Mucosa of descending colon (tissue), 3 donors: ENCODE results near the gene TM4SF18. TPM values are rescaled to one million over a fixed set of nuclear protein-coding genes. Genes with fewer than 3 reads are reported as not detected.

ENCODE experiments used
- ATAC-seq: fragments of 200-7000 bp; cut with Tn5 transposase; one replicate; pipeline ENCODE4 v1.9.1; 2020; ENCODE audit warnings: mild to moderate bottlenecking, moderate library complexity
- DNase-seq, 3 donors: peaks; one replicate each; pipeline ENCODE4 v3.0.0-alpha.2; 2020
- H3K36me3 ChIP-seq: fragments of 200-600 bp; one replicate; pipeline ENCODE4 v1.8.0; 2021; ENCODE audit warnings: low read depth, mild to moderate bottlenecking
- H3K4me1 ChIP-seq: fragments of 200-600 bp; one replicate; pipeline ENCODE4 v1.8.0; 2021; ENCODE audit warnings: low read depth, mild to moderate bottlenecking
- H3K4me3 ChIP-seq: fragments of 200-600 bp; one replicate; pipeline ENCODE4 v1.8.0; 2021; ENCODE audit warnings: mild to moderate bottlenecking
- H3K9me3 ChIP-seq: fragments of 200-600 bp; one replicate; pipeline ENCODE4 v1.8.0; 2021; ENCODE audit warnings: mild to moderate bottlenecking
- intact Hi-C, 2 donors: fragments of 100-400 bp; cut with DNase I in 1 of 2; cut with micrococcal nuclease in 1 of 2; formaldehyde crosslinking; loops; one replicate each; pipeline versions ENCODE4 v1.11.0 to v1.11.1; 2022; cut with DNase I, micrococcal nuclease
- total RNA-seq, 3 donors: library from RNA; stranded (reverse); fragmentation: NEBNext Ultra II Directional in 2 of 3; extraction: Animal tissue kit (Norgen Biotek cat#: 25700) in 2 of 3; gene quantifications; one replicate each; pipeline versions ENCODE4 v1.2.1 to v1.2.4, GENCODE V29; 2021 to 2023
- TF ChIP-seq, protein P1 (sequence below): fragments of 200-600 bp; IDR thresholded peaks from one replicate; pipeline ENCODE4 v1.8.0; 2022; ENCODE audit warnings: antibody characterized with exemption, mild to moderate bottlenecking
- donor health status: DM: no; HTN: no; CAD: no; lungs with moderate emphysema.
- donor health status: DM: no; HTN: no; CAD: no.
- donor health status: DM: no; HTN: yes; CAD: no.

TM4SF18 gene
- total RNA-seq, 3 donors from 2014 or later, result 1.9 to 2.4 (median 2.2) TPM

DNA sequence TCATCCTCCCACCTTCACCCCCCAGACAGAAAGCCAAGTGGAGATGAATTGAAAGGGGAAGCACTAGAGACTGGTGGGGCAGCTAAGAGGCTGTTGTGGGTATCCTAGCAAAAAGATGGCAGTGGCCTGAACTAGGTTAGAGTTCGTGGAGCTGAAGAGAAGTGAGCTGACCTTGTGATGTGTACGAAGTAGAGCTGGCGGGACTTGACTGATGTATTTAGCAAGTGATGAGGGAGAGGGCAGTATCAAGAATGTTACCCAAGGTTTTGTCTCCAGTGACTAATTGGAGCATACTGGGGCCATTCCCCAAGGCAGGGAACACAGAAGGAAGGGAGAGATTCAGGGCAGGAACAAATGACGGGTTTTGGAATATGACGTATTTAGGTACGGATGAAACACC is 61.8 kb downstream of the TM4SF18 start:
- ATAC-seq (no peak), DNase-seq (no peak)
- TF ChIP-seq, protein P1, sequence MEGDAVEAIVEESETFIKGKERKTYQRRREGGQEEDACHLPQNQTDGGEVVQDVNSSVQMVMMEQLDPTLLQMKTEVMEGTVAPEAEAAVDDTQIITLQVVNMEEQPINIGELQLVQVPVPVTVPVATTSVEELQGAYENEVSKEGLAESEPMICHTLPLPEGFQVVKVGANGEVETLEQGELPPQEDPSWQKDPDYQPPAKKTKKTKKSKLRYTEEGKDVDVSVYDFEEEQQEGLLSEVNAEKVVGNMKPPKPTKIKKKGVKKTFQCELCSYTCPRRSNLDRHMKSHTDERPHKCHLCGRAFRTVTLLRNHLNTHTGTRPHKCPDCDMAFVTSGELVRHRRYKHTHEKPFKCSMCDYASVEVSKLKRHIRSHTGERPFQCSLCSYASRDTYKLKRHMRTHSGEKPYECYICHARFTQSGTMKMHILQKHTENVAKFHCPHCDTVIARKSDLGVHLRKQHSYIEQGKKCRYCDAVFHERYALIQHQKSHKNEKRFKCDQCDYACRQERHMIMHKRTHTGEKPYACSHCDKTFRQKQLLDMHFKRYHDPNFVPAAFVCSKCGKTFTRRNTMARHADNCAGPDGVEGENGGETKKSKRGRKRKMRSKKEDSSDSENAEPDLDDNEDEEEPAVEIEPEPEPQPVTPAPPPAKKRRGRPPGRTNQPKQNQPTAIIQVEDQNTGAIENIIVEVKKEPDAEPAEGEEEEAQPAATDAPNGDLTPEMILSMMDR, result no peak
- no peaks in the 10 kb centered on the region for H3K4me1 ChIP-seq
- intact Hi-C loops, result loop anchor here (2.0 to 10.0 kb wide), 4 partner anchors 149 to 537 kb away; no protein-coding TSS in a partner anchor
- no peaks in the 10 kb centered on the region for H3K9me3 ChIP-seq
- H3K36me3 ChIP-seq, result no peaks in the 10 kb centered on the region
- H3K4me3 ChIP-seq, result no peak overlapping the region

DNA sequence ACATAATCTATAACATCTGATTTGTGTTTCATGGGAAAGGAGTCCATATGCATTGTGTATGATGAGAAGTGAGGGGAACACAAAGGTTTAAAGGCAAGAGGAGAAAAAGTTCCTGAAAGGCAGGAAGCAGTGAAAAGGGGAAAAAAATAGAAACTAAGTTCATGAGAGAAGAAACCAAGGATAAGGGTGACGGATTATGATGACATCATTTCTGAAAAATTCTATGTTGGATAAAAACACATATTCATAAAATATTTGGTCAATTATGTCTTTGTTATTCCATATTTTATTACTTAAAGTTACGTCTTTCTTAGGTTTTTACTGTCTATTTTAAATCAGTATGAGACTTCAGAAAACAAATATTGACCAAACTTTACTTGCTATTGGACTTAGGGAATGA is 63.3 kb downstream of the TM4SF18 start:
- intact Hi-C loops, result loop anchor here (5.0 to 10.0 kb wide), 3 partner anchors 148 to 535 kb away; no protein-coding TSS in a partner anchor
- H3K4me3 ChIP-seq, result no peak overlapping the region
- H3K36me3 ChIP-seq, result no peaks in the 10 kb centered on the region
- no peaks in the 10 kb centered on the region for H3K9me3 ChIP-seq
- no peak for DNase-seq
- TF ChIP-seq, protein P1, result no peak
- ATAC-seq, result no peak
- no peaks in the 10 kb centered on the region for H3K4me1 ChIP-seq

- H3K4me1 ChIP-seq, result no peaks in the 10 kb centered on the region
- DNase-seq, result no peak
- H3K36me3 ChIP-seq, result no peaks in the 10 kb centered on the region
- no peaks in the 10 kb centered on the region for H3K9me3 ChIP-seq
- intact Hi-C loops, result loop anchor here (5.0 to 10.0 kb wide), 4 partner anchors 147 to 535 kb away; no protein-coding TSS in a partner anchor
- TF ChIP-seq, protein P1, result no peak
- no peak overlapping the region for H3K4me3 ChIP-seq
- ATAC-seq, result no peak
Observed at GRCh38 chr3:149269687-149270086, 63.7 kb downstream of the TM4SF18 start.

Other genes with a start within 250 kb of the TM4SF18 start
- gene HLTF, start 247.1 kb downstream of the TM4SF18 start, total RNA-seq, result 10 to 100 TPM in 2 of 3 donors, 1 to 10 TPM in 1; 9.7 to 25.4 (median 12.1) TPM
- 10 to 100 TPM; 14.5 to 24.2 (median 20.2) TPM for gene HPS3, start 204.0 kb downstream of the TM4SF18 start, total RNA-seq
- 10 to 100 TPM in 2 of 3 donors, 1 to 10 TPM in 1; 5.7 to 13.4 (median 11.6) TPM for gene CP, start 111.8 kb downstream of the TM4SF18 start, total RNA-seq
- 10 to 100 TPM; 22.7 to 87.8 (median 24.9) TPM for gene TM4SF1, start 44.0 kb upstream of the TM4SF18 start, total RNA-seq
- gene TM4SF4, start 141.1 kb upstream of the TM4SF18 start, total RNA-seq, result 1 to 10 TPM in 1 of 3 donors, under 1 TPM in 1, not detected in 1; 0.14 to 7.1 TPM